Peyer's patch (tissue), 4 donors: ENCODE measurements around the gene ACSL6.

Source experiments
- POLR2A ChIP-seq, 2 donors: fragments of 450-650 bp; IDR thresholded peaks; one replicate each; pipeline ENCODE4 v1.5.1; 2017; ENCODE audit warnings: antibody characterized with exemption in 2 of 2, mild to moderate bottlenecking in 2 of 2, moderate library complexity in 2 of 2
- TF ChIP-seq, protein P1 (sequence below), 6 experiments: fragments of 450-650 bp in 4 of 6; fragments of 200-600 bp in 2 of 6; sonication (generic) in 1 of 6; IDR thresholded peaks; one replicate each; pipeline ENCODE4 v1.5.1; 2017 to 2019; ENCODE audit warnings: antibody characterized with exemption in 6 of 6, mild to moderate bottlenecking in 3 of 6, moderate library complexity in 1 of 6

- TF ChIP-seq, protein P1, sequence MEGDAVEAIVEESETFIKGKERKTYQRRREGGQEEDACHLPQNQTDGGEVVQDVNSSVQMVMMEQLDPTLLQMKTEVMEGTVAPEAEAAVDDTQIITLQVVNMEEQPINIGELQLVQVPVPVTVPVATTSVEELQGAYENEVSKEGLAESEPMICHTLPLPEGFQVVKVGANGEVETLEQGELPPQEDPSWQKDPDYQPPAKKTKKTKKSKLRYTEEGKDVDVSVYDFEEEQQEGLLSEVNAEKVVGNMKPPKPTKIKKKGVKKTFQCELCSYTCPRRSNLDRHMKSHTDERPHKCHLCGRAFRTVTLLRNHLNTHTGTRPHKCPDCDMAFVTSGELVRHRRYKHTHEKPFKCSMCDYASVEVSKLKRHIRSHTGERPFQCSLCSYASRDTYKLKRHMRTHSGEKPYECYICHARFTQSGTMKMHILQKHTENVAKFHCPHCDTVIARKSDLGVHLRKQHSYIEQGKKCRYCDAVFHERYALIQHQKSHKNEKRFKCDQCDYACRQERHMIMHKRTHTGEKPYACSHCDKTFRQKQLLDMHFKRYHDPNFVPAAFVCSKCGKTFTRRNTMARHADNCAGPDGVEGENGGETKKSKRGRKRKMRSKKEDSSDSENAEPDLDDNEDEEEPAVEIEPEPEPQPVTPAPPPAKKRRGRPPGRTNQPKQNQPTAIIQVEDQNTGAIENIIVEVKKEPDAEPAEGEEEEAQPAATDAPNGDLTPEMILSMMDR (IDR thresholded peaks at IDR 0.05), result no peak
- no peak for TF ChIP-seq POLR2A (IDR thresholded peaks at IDR 0.05)
Measured at GRCh38 chr5:132054031-132054696, 42.7 kb upstream of the ACSL6 start.
